Fibroblast of lung (primary cell): Measurements from ENCODE around the gene SCYL1.

ENCODE experiments used
- EZH2 ChIP-seq: IDR thresholded peaks from 2 replicates; pipeline ENCODE4 v1.5.1; 2012; ENCODE audit warnings: low read length, control low read depth, mild to moderate bottlenecking; ENCODE audit errors: missing control alignments
- TF ChIP-seq, protein P1 (sequence below), 2 donors: IDR thresholded peaks in 1 of 2; conservative IDR thresholded peaks in 1 of 2; 1 replicate in 1 of 2; 2 replicates in 1 of 2; pipeline ENCODE4 v1.5.1; 2011 to 2012; ENCODE audit warnings: low read length in 2 of 2, control low read depth in 1 of 2, inconsistent platforms in 1 of 2, low read depth in 1 of 2, mild to moderate bottlenecking in 1 of 2

DNA sequence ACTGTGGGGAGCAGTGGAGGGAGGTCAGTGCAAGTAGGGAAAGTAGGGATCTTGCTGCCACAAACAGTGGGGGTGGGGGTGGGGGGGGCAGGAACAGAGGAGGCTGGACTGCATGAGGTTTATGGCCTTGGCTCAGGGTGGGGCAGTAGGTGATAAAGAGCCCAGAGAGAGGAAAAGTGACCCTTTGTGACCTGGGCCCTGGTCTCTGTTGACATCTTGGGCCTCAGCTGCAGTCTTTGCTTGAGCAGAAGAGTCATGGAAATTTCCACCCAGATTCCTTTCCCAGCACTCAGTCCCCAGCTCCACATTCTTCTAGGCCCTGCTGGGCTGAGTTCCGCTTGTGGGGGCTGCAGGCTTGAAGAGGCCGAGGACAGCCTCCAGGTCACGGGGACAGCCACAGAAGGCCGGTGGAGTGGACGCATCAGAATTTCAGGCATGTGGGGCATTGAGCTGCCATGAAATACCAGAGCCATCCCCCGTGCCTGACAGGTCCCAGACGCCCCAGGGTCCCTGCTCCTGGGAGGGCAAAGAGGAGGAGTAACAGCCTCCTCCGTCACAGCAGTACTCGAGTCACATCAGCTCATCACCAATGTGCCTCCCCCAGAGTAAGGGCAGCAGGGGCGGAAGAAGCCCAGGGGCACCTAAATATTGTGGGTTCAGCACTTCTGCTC lies 35.7 kb upstream of the SCYL1 start:
- TF ChIP-seq, protein P1, sequence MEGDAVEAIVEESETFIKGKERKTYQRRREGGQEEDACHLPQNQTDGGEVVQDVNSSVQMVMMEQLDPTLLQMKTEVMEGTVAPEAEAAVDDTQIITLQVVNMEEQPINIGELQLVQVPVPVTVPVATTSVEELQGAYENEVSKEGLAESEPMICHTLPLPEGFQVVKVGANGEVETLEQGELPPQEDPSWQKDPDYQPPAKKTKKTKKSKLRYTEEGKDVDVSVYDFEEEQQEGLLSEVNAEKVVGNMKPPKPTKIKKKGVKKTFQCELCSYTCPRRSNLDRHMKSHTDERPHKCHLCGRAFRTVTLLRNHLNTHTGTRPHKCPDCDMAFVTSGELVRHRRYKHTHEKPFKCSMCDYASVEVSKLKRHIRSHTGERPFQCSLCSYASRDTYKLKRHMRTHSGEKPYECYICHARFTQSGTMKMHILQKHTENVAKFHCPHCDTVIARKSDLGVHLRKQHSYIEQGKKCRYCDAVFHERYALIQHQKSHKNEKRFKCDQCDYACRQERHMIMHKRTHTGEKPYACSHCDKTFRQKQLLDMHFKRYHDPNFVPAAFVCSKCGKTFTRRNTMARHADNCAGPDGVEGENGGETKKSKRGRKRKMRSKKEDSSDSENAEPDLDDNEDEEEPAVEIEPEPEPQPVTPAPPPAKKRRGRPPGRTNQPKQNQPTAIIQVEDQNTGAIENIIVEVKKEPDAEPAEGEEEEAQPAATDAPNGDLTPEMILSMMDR (conservative IDR thresholded peaks at IDR 0.05 in 1 of 2, IDR thresholded peaks at IDR 0.05 in 1 of 2; ENCODE audit: low read depth in 1 of 2, low read length in 2 of 2) = no peak
- no peak for TF ChIP-seq EZH2
